Myocyte (in vitro differentiated cells): ENCODE results near the gene RPAP3. TPM values are rescaled to one million over a fixed set of nuclear protein-coding genes. Genes with fewer than 3 reads are reported as not detected.
A peak's percentile ranks its signal among the peaks of the same experiment; 100 is the strongest.
"Not testable (repeated sequence)": the region's sequence is repeated elsewhere in the genome, so short reads cannot be mapped to it uniquely, and the experiment has no call there.

Experiments
- DNase-seq: peaks from one replicate; pipeline ENCODE4 v3.0.0-alpha.2; 2012; ENCODE audit warnings: low read depth
- total RNA-seq: library from RNA; depleted of rRNA; stranded (reverse); fragments of >200 nt; gene quantifications from 2 replicates; pipeline ENCODE4 v1.2.3, GENCODE V29; 2014

The RPAP3 gene
- total RNA-seq, 1 donor from 2014 or later = 16.3 TPM

DNA sequence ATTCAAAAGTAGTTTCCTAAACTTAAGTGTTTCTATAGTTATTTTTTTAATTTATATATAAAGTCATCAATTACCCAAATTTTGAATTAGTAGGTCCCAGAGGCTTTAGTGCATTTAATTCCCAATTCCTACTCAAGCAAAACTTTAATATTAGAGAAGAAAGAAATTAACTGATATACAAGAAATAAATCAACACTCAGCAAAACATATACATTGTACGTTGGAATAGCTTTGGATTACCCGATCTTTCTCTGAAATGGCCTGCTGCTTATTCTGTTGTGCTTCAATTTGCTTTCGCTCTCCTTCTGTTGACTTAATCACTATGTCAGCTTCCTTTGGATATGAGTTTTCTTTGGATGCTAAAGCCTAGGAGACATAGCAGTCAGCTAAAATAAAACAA lies 18.2 kb downstream of the RPAP3 start:
- no peak for DNase-seq

DNA sequence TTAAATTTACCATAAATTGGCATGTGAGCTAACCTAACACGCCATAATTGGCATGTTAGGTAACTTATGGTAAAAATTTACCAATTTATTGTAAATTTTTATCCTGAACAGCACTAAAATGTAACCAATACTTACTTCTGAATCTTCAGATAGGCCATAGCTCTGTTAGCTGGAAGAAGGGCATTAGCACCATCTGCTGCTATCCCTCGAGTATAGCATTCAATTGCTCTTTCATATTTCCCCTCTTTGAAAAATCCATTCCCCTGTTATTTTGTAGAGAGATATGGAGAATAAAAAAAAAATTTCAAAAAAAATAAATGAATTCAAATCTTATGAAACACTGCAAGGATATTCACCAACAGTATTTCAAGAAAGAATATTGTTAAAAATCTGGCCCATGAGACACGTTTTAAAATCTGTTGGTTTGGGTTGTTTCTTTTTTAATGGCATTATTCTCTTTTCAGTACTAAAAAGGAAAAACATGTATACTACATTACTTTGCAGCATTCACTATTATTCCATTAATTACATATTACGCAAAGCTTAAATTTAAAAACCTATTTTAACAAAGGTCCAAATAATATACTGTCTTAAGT lies 19.1 kb downstream of the RPAP3 start:
- peak; percentile 49 for DNase-seq

DNA sequence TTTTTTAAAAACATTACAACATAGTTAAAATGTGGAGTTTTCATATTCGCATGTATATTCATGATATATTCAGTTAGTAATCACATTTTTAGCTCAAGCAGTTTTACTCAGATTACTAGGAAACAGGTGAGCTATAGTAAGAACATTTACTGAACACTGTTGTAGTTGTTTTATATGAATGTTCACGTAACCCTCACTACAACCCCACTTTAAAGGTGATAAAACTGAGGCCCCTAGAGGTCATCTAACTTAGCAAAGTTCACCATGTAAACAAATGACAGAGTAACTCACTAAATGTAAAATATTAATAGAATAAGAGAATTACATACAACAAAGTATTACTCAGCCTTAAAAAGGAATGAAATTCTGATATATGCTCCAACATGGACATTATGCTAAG lies 26.0 kb downstream of the RPAP3 start:
- DNase-seq = no peak

DNA sequence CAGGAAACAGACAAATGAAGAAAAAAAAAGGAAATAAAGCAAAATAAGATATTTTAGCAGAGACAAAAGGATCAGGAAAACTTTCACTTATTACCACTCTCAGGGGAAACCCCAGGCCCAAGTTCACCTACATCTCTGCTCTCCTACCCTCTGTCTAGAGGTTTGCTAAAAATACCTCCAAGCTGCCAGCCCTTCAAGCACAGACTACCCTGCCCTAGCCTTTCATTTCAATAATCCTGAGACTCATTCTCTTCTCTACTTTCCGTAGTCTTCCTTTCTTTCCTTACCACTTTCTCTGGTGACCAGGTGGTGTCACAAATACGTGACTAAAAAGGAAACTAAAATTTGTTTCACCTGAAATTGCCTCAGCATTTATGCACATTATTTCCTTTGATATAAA lies 33.8 kb downstream of the RPAP3 start:
- DNase-seq = no peak

DNA sequence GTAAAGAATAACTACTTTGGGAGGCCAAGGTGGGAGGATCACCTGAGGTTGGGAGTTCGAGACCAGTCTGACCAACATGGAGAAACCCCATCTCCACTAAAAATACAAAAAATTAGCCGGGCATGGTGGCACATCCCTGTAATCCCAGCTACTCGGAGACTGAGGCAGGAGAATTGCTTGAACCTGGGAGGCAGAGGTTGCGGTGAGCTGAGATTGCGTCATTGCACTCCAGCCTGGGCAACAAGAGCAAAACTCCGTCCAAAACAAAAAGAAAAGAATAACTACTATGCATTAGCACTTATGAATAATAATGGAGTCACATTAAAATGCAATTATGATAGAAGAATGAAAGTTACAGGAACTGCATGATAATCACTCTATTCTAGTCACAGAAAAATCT lies 37.9 kb downstream of the RPAP3 start:
- not testable (repeated sequence) for DNase-seq

DNA sequence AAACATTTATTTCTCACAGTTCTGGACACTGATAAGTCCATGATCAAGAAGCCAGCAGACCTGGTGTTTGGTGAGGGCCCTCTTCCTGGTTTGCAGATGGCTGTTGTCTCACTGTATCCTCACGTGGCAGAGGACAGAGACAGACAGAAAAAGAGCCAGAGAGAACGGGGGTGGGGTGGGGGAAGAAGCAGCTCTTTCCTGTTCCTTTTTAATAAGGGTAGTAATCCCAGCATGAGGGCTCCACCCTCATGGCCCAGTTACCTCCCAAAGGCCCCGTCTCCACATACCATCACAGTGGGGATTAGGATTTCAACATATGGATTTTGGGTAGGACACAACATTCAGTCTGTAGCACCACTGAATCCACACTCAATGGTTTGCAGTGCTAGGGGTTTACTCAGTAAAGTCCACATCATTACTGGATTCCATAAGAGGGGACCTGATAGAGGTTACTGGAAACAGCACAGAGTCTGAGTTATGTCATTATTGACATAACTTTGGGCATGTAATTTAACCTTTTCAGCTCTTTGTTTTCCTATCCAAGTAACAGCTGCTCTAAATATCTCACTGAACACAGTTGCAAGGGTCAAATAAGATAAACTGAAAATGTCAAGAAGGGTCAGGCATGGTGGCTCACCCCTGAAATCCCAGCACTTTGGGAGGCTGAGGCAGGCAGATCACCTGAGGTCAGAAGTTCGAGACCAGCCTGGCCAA lies 53.2 kb downstream of the RPAP3 start:
- DNase-seq = peak; percentile 12

DNA sequence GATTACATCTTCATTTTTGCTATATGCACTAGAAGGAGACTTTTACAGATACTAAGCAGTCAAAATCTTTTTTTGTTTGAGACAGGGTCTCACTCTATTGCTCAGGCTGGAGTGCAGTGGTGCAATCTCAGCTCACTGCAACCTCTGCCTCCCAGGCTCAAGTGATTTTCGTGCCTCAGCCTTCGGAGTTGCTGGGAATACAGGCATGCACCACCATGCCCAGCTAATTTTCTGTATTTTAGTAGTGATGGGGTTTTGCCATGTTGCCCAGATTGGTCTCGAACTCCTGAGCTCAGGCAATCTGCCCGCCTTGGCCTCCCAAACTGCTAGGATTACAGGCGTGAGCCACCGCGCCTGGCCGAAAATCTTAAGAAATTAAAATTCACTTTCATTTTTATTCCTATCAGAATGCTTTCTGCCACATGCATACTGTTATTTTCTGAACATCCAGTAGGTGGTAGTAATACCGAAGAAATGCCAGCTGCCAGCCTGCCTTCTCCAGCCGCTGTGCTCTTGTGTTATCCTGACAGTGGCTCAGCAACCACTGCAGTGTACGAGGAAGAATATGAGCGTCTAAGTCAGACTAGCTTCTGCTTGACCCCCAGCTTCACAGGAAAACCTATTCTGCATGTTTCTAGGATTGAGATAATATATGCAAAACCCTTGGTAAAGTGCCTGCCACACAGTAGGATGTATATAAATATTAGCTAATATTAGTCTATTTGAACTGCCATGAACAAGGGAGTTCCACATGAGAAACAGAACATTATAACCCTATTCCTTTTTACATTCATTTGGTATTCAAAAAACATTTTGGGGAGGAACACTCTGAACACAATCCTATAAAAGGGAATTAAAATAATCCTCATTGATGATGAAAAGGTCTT lies 54.2 kb downstream of the RPAP3 start:
- DNase-seq = peak; percentile 79

DNA sequence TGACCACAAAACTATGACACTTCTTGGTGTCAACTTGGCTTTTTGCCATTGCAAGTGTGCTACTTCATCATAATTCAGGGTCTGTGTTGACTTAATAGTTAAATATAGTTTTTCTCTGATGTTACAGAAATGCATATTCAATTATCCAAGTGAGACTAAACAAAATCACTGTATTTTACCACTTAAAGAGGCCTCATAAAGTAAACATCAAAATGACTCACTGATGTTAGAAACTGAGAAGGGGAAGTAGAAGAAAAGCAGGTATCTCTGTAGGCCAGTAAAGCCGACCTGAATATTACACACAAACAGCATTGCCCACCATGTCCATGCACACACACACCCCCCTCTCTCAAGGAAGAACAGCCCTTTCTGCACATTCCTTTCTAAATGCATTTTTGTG lies 55.4 kb downstream of the RPAP3 start:
- DNase-seq = no peak

DNA sequence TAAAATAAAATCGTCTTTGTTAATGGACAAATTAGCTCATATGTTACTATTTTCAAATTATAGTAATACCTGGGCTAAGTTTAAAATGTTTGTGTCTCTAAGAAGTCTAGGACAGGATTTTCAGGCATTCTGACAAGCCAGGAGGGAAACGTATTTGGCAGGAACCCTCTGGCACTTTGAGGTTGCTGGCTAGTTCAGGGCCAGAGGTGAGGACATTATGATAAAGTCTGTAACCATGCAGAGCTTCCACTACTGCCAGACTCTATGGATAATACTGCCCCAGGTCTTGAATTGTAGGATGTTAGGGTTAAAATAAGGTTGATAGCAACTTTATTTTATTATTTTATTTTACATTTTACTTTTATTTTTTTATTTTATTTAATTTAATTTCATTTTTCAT lies 56.4 kb downstream of the RPAP3 start:
- no peak for DNase-seq

DNA sequence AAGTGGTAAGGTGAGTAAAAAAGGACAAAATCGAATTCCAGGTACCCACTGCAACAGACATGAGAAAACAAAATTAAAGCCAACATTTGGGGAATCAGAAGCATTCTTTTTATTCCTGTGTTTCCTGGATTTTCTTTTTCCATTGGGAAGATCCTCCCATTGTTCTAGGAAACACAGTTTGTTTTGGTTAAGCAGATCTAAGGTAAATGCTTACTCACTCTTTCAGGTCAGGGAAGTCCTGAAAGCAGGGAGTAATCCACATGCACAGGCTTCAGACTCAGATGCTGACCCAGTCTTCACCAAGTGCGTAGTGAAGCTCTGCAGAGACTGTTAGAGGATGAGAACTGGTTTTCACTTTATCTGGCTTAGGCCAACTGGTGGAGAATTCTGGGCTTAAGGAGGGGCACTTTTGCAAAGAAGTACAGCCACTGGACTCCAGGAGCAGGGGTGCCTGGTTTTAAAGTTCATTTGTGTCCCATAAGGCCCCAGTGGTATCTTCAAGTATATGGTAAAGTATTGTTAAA lies 57.7 kb downstream of the RPAP3 start:
- DNase-seq = no peak

DNA sequence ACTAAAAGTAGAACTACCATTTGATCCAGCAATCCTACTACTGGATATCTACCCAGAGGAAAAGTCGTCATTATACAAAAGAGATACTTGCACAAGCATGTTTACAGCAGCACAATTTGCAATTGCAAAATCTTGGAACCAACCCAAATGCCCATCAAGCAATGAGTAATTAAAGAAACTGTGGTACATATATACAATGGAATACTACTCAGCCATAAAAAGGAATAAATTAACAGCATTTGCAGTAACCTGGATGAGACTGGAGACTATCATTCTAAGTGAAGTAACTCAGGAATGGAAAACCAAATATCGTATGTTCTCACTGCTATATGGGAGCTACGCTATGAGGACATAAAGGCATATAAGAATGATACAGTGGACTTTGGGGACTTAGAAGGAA lies 63.5 kb downstream of the RPAP3 start:
- DNase-seq = not testable (repeated sequence)

DNA sequence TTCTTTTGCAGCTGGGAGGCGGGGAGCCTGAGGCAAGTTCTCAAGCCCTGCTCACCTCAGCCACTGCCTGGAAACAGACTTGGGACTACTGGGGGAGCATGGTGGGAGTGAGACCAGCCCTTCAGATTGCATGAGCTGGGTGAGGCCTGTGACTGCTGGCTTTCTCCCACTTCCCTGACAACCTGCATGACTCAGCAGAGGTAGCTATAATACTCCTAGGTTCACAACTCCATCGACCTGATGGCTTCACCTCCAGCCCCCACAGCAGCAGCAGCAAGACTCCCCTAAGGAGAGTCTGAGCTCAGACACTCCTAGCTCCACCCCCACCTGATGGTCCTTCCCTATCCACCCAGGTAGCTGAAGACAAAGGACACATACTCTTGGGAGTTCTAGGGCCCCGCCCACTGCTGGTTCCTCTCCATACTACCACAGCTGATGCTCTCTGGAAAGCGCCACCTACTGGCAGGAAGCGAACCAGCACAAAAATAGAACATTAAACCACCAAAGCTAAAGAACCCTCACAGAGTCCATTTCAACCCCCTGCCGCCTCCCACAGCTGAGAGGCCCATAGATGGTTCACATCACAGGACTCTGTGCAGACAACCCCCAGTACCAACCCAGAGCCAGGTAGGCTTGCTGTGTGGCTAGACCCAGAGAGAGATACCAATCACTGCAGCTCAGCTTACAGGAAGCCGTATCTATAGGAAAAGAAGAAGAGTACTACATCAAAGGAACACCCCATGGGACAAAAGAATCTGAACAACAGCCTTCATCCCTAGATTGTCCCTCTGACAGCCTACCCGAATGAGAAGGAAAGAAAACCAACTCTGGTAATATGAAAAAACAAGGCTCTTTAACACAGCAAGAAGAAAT lies 68.7 kb downstream of the RPAP3 start:
- no peak for DNase-seq

DNA sequence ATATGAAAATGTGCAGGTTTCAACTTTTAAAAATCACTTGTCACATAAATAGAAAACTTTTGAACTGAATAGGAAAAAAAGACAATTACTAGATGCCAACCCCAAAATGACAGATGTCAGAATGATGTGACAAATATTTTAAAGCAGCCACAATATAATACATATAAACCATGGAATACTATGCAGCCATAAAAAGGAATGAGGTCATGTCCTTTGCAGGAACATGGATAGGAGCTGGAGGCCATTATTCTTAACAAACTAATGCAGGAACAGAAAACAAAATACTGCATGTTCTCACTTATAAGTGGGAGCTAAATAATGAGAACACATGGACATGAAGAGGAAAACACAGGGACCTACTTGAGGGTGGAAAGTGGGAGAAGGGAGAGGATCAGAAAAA lies 70.1 kb downstream of the RPAP3 start:
- DNase-seq = not testable (repeated sequence)

DNA sequence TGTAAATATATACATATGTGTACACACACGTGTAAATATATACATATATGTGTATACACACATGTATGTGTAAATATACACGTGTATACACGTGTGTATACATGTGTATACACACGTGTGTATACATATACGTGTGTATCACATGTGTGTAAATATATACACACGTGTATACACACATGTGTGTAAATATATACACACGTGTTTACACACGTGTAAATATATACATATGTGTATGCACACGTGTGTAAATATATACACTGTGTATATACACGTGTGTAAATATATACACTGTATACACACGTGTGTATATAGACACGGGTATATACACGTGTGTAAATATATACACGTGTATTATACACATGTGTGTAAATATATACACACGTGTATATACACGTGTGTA lies 71.7 kb downstream of the RPAP3 start:
- no peak for DNase-seq

DNA sequence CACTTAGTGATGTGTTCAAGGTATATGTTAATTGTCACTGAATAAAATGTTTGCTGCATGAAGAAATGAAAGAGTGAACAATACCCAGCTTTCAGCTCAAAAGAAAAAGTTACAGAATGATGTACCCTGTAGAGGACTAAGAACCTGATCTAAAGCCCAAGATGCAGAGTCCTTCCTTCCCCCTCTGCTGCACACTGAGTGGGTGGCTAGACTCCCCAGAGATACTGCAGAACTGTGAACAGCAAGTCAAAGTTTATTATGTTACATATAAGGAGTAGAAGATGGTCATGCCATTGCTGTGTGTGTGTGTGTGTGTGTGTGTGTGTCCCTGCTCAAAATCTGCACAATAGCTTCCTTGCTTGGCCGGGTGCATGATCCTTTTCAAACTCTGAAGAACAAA lies 83.9 kb downstream of the RPAP3 start:
- no peak for DNase-seq

DNA sequence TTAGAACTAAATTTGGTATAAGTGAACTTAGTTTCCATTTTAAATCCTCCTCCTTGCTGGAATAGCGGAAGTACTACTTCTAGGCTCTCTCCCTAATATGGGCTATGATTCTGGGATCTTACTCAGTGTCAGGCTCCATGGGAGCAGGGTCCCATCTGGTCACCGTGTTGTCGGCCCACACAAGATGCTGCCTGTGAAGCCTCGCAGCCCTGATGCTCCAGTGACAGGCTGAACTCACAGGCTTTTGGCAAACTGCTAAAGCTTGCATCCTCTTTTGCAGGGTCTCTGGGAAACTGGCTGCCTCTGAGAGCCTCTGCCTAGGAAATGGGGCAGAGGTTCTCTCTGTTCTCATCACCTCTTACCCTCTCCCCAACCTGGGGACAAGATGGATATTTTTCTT lies 88.4 kb downstream of the RPAP3 start:
- DNase-seq = no peak

DNA sequence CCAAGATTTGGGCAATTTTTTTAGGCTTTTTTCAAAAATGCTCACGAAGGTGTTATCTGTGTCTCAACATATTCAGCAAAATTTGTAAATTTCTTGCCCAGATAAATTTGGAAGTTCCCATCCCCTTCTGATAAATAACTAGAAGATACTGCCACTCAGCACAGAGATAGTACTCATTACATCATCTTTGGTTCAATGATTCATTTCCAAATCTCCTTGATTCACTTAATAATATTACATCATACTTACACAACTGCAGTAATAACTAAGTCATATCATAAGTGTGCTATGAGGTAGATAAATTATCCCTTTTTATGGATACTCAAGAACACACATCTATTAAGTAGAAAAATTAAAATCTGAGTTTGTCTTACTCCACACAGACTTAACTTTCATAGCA lies 89.4 kb downstream of the RPAP3 start:
- DNase-seq = no peak

DNA sequence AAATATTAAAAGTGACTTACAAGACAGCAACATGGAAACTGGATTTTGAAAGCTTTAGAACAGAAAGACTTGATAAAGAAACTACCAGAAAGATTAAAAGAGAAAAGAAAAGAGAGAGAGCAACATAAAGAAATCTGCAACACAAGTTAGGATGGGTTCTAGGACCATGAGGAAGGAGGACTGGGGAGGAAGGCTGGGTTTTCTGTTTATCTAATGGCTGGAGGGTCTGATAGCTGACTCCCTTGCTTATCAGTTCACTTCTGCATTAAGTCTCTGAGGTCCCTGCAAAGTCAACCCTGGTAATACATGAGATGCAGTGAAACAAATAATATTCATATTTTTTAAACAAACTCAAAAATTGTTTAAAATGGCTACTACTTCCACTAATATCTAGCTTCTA lies 90.1 kb downstream of the RPAP3 start:
- DNase-seq = no peak

DNA sequence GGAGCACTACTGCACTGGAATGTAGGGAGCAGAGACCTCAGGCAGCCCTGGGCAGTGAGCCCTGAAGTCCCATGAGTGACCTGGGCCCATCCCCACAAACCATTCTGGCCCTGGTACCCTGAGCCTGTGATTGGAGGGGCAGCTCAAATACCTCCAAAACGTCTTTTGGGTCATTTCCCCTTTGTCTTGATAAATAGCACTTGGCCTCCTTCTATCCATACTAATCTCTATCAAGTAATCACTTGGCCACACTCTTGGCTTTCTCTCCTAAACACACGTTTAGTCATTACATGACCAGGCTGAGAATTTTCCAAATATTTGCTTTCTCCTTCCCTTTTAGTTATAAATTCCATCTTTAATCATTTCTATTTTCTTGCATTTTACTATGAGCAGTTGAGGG lies 91.3 kb downstream of the RPAP3 start:
- no peak for DNase-seq

DNA sequence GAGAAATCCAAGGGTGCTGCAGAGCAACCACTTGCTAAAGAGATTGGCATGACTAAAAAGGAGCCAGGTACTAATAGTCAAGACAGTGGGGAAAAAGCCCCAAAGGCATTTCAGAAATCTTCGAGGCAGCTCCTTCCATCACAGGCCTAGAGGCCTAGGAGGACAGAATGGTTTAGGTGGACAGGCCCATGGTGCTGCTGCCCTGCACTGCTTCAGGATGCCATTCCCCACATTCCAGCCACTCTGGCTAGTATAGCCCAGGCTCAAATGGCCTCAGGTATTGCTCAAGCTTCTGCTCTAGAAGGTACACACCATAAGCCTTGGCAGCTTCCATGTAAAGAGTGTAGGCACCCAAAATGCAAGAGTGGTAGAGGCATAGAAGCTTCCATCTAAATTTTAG lies 92.9 kb downstream of the RPAP3 start:
- no peak for DNase-seq

DNA sequence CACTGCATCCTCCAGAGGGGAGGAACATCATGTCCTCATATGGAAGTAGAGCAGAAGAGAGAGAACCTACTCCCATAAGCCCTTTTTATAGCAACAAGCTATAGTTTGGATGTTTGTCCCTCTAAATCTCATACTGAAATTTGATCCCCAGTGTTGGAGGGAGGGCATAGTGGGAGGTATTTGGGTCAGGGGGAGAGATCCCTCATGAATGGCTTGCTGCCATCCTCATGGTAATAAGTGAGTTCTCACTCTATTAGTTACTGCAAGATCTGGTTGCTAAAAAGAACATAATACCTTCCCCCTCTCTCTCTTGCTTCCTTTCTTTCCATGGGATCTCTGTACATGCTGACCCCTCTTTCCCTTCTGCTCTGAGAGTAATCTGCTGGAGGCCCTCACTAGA lies 93.9 kb downstream of the RPAP3 start:
- DNase-seq = no peak
